Fibroblast of villous mesenchyme (primary cell): ENCODE results near the gene IMP3. TPM values are rescaled to one million over a fixed set of nuclear protein-coding genes. Genes with fewer than 3 reads are reported as not detected.
"Not testable (repeated sequence)": the region's sequence is repeated elsewhere in the genome, so short reads cannot be mapped to it uniquely, and the experiment has no call there.

Source experiments
- DNase-seq: peaks from one replicate; pipeline ENCODE4 v3.0.0-alpha.2; 2010; ENCODE audit warnings: low read depth
- H3K4me3 ChIP-seq: 2 replicates; pipeline ENCODE4 v1.5.1; 2011; ENCODE audit warnings: low read depth, mild to moderate bottlenecking, low read length
- CTCF ChIP-seq: IDR thresholded peaks from 2 replicates; pipeline ENCODE4 v1.5.1; 2012; ENCODE audit warnings: low read depth, mild to moderate bottlenecking, low read length; ENCODE audit not compliant: insufficient read depth
- total RNA-seq: library from RNA; depleted of rRNA; stranded (reverse); fragments of >200 nt; gene quantifications from 2 replicates; pipeline ENCODE4 v1.2.3, GENCODE V29; 2012

Gene IMP3
- total RNA-seq, result 41.6 and 42.3 TPM in 2 replicates

GRCh38 chr15:75639709-75640482 lies at the start of gene IMP3:
IMP3 (minus strand) TSS chr15:75640224; CDS start chr15:75640168, 56 bp downstream.
- peak within 1 kb of the TSS; percentile 73 for H3K4me3 ChIP-seq
- no peak for TF ChIP-seq CTCF
- DNase-seq, result peak; percentile 97

- DNase-seq, H3K4me3 ChIP-seq: not testable (repeated sequence)
These were observed 49.4 kb upstream of the IMP3 start for GRCh38 chr15:75689429-75689828.

- no peak for DNase-seq
- no peak for TF ChIP-seq CTCF
- no peak overlapping the region for H3K4me3 ChIP-seq
These were observed 48.8 kb upstream of the IMP3 start for GRCh38 chr15:75688831-75689230.

- DNase-seq, result no peak
- TF ChIP-seq CTCF, result no peak
- H3K4me3 ChIP-seq, result no peak overlapping the region
These were observed 48.2 kb upstream of the IMP3 start for GRCh38 chr15:75688278-75688557.

- no peak for TF ChIP-seq CTCF
These were observed 47.7 kb upstream of the IMP3 start for GRCh38 chr15:75687486-75688277.

GRCh38 chr15:75686212-75686642 lies 46.2 kb upstream of the IMP3 start:
- peak; percentile 60 for TF ChIP-seq CTCF
- not testable (repeated sequence) for H3K4me3 ChIP-seq
- peak; percentile 57 for DNase-seq

More at GRCh38 chr15:75687486-75688277, 47.7 kb upstream of the IMP3 start:
- H3K4me3 ChIP-seq, result no peak overlapping the region
- DNase-seq, result no peak

- no peak overlapping the region for H3K4me3 ChIP-seq
- DNase-seq, result no peak
- TF ChIP-seq CTCF, result no peak
These were observed 45.2 kb upstream of the IMP3 start for GRCh38 chr15:75685195-75685594.
